Upper lobe of right lung (tissue), 1 donor: ENCODE data around the gene NSRP1. TPM values are rescaled to one million over a fixed set of nuclear protein-coding genes. Genes with fewer than 3 reads are reported as not detected.

Experiments used
- ATAC-seq: fragments of 200-7000 bp; cut with Tn5 transposase; one replicate; pipeline ENCODE4 v1.9.1; 2020; ENCODE audit warnings: mild to moderate bottlenecking, moderate library complexity
- DNase-seq: peaks from one replicate; pipeline ENCODE4 v3.0.0-alpha.2; 2020
- H3K27ac ChIP-seq: fragments of 200-600 bp; one replicate; pipeline ENCODE4 v1.8.0; 2022
- H3K27me3 ChIP-seq: fragments of 200-600 bp; one replicate; pipeline ENCODE4 v1.8.0; 2022; ENCODE audit warnings: mild to moderate bottlenecking
- H3K36me3 ChIP-seq: fragments of 200-600 bp; one replicate; pipeline ENCODE4 v1.8.0; 2022
- H3K4me1 ChIP-seq: fragments of 200-600 bp; one replicate; pipeline ENCODE4 v1.8.0; 2022
- H3K4me3 ChIP-seq: fragments of 200-600 bp; one replicate; pipeline ENCODE4 v1.8.0; 2022; ENCODE audit warnings: mild to moderate bottlenecking
- H3K9me3 ChIP-seq: fragments of 200-600 bp; one replicate; pipeline ENCODE4 v1.8.0; 2022
- intact Hi-C: fragments of 100-400 bp; cut with DNase I; formaldehyde crosslinking; loops from one replicate; pipeline ENCODE4 v1.11.0; 2022
- total RNA-seq: library from RNA; stranded (reverse); fragmentation: NEBNext Ultra II Directional; extraction: Animal tissue kit (Norgen Biotek cat#: 25700); gene quantifications from one replicate; pipeline ENCODE4 v1.2.1, GENCODE V29; 2021
- TF ChIP-seq, protein P1 (sequence below): fragments of 200-600 bp; IDR thresholded peaks from one replicate; pipeline ENCODE4 v1.8.0; 2022; ENCODE audit warnings: antibody characterized with exemption
- donor health status: DM: no; HTN: yes; CAD: no; lungs with severe emphysema.

NSRP1 gene
- total RNA-seq, 1 donor from 2014 or later, result 31.0 TPM

DNA sequence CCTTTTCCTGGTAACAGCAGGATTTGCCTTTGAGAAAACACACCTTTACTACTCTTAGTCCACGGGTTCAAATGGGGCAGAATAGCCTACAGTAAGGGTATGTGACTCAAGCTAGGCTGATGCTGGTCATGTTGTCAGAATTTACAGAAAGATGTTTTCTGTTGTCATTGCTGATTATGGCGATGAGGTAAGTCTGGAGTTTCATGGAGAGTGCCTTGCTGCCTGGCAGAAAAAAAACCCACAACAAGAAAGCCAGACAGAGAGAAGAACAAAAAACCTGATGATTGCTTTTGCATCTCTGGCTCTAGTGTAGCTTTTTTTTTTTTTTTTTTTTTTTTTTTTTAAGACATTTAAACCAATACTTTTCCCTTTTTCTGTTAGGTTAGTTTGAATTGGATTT, 71.0 kb downstream of the NSRP1 start:
- H3K36me3 ChIP-seq, result peaks cover 42% of the 10 kb centered on the region
- ATAC-seq (no peak), DNase-seq (no peak)
- H3K27me3 ChIP-seq, result no peaks in the 10 kb centered on the region
- H3K4me3 ChIP-seq, result no peak overlapping the region
- no peaks in the 10 kb centered on the region for H3K9me3 ChIP-seq
- TF ChIP-seq, protein P1, sequence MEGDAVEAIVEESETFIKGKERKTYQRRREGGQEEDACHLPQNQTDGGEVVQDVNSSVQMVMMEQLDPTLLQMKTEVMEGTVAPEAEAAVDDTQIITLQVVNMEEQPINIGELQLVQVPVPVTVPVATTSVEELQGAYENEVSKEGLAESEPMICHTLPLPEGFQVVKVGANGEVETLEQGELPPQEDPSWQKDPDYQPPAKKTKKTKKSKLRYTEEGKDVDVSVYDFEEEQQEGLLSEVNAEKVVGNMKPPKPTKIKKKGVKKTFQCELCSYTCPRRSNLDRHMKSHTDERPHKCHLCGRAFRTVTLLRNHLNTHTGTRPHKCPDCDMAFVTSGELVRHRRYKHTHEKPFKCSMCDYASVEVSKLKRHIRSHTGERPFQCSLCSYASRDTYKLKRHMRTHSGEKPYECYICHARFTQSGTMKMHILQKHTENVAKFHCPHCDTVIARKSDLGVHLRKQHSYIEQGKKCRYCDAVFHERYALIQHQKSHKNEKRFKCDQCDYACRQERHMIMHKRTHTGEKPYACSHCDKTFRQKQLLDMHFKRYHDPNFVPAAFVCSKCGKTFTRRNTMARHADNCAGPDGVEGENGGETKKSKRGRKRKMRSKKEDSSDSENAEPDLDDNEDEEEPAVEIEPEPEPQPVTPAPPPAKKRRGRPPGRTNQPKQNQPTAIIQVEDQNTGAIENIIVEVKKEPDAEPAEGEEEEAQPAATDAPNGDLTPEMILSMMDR, result no peak
- no peaks in the 10 kb centered on the region for H3K4me1 ChIP-seq
- H3K27ac ChIP-seq, result no peak overlapping the region
- intact Hi-C loops, result no loop called here

DNA sequence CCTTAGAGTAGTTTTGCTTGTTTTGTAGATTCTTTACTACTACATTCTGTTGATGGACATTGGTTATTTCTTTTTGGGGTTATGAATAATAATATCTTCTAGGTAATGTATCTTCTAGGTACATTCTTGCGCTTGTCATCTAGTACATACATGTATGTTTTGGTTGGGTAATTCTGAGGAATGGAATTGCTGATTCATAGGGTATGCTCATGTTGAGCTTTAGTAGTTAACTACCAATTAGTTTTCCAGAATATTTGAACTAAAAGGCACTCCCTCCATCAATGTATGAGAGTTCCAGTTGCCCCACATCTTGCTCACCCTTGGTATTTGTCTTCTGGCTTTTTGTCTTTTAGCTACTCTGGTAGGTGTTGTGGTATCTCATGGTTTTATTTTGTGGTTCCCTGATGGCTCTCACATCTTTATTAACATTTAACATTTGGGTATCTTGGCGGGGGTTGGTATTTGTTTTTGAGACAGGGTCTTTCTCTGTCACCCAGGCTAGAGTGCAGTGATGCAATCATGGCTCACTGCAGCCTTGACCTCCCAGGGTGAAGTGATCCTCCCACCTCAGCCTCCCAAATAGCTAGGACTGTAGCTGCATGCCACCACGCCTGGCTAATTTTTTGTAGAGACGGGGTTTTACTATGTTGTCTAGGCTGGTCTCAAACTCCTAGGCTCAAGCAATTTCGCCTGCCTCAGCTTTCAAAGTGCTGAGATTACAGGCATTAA, 71.8 kb downstream of the NSRP1 start:
- Histone ChIP-seq H3K4me1 (no peaks in the 10 kb centered on the region), H3K36me3 (peaks cover 35% of the 10 kb centered on the region), H3K27ac (no peak overlapping the region), H3K4me3 (no peak overlapping the region), H3K27me3 (no peaks in the 10 kb centered on the region), H3K9me3 (no peaks in the 10 kb centered on the region)
- no peak for ATAC-seq
- TF ChIP-seq, protein P1, result no peak
- DNase-seq, result no peak
- intact Hi-C loops, result no loop called here

DNA sequence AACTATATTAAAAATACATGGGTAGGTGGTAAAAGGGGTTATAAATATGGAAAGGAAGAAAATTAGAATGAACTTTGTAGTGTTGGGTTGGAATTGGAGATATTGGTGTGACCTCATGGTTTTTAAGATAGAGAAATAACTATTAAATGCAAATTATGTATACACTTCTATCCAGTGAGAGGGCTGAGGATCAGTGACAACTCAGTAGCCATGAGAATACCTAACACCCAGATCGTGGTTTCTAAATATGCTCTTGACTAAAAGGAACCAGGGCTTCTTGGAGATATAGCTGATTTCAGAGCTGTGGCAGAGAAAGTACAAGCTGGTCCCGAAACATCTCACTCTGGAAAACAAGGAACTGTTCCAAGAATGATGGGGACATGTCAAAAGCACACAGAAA, 74.5 kb downstream of the NSRP1 start:
- intact Hi-C loops, result no loop called here
- Histone ChIP-seq H3K36me3 (peaks cover 8% of the 10 kb centered on the region), H3K4me3 (no peak overlapping the region), H3K9me3 (no peaks in the 10 kb centered on the region), H3K27ac (no peak overlapping the region), H3K4me1 (no peaks in the 10 kb centered on the region), H3K27me3 (no peaks in the 10 kb centered on the region)
- ATAC-seq (no peak), DNase-seq (no peak)
- TF ChIP-seq, protein P1, result no peak

DNA sequence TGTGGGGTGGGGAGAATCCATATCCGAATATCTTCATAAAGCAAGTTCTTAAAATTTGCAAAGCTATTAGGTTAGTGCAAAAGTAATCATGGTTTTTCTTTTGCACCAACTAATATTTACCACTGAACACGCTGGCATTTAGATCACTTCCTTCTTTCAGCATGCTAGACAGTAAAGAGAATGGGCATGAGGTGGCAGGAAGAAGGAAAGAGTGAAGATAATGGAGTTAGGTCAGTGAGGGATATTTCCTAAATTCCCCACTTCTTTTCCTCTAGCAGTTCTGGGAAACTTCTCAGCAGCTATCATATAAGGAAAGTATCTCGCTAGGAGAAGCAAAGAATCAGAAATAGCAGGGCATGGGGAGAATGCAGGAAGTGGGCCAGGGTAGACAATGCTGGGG, 79.9 kb downstream of the NSRP1 start:
- Histone ChIP-seq H3K27ac (no peak overlapping the region), H3K36me3 (no peaks in the 10 kb centered on the region), H3K4me1 (no peaks in the 10 kb centered on the region), H3K9me3 (no peaks in the 10 kb centered on the region), H3K4me3 (no peak overlapping the region), H3K27me3 (no peaks in the 10 kb centered on the region)
- DNase-seq, result no peak
- TF ChIP-seq, protein P1, result no peak
- no peak for ATAC-seq
- intact Hi-C loops, result no loop called here

DNA sequence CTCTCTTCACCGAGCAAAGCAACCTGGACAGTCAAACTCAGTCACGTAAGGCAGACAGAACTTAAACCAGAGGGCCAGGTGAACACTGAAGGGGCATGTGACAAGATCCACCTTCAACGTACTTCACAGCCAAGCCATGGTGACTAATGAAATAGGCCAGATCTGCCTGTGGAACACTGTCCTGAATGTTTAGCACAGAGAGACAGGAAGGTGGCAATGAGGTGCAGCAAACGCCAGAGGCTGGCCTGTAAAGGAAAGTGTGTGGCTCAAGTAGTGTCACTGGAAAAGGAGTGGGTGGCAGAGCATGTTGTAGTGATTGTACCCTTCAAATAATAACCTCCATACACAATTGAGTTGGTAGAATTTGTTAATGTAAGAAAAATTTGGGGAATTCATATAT, 80.8 kb downstream of the NSRP1 start:
- DNase-seq, result no peak
- ATAC-seq, result no peak
- Histone ChIP-seq H3K27me3 (no peaks in the 10 kb centered on the region), H3K27ac (no peak overlapping the region), H3K4me1 (no peaks in the 10 kb centered on the region), H3K36me3 (no peaks in the 10 kb centered on the region), H3K4me3 (no peak overlapping the region), H3K9me3 (no peaks in the 10 kb centered on the region)
- TF ChIP-seq, protein P1, result no peak
- intact Hi-C loops, result no loop called here

DNA sequence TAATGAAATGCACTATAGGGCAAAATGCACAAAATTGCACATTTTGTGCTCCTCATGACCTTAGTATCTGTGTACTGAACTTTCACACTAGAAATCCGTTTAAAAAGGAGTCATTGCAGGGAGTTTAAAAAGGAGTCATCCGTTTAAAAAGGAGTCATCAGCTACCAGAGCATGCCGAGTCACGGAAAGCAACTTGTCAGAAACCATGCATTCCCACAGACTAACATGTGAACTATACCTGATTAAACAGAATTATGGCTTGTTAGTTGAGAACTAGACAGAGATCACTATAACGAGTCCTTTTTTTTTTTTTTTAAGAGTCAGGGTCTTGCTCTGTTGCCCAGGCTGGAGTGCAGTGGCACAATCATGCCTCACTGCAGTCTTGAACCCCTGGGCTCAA, 83.0 kb downstream of the NSRP1 start:
- intact Hi-C loops, result no loop called here
- H3K4me3 ChIP-seq, result no peak overlapping the region
- H3K27me3 ChIP-seq, result no peaks in the 10 kb centered on the region
- H3K9me3 ChIP-seq, result no peaks in the 10 kb centered on the region
- no peak for DNase-seq
- no peaks in the 10 kb centered on the region for H3K36me3 ChIP-seq
- ATAC-seq, result no peak
- no peak overlapping the region for H3K27ac ChIP-seq
- H3K4me1 ChIP-seq, result no peaks in the 10 kb centered on the region
- TF ChIP-seq, protein P1, result no peak
